Gastroesophageal sphincter (tissue), 3 donors: ENCODE data around the gene TARS2.

ENCODE experiments used
- EP300 ChIP-seq: sonication (generic); formaldehyde crosslinking; IDR thresholded peaks from one replicate; pipeline ENCODE4 v1.6.1; 2017; ENCODE audit warnings: antibody characterized with exemption, mild to moderate bottlenecking
- POLR2A ChIP-seq, 2 donors: fragments of 450-650 bp; IDR thresholded peaks; one replicate each; pipeline ENCODE4 v1.6.1; 2017; ENCODE audit warnings: antibody characterized with exemption in 2 of 2, mild to moderate bottlenecking in 2 of 2, moderate library complexity in 1 of 2
- TF ChIP-seq, protein P1 (sequence below), 4 experiments: fragments of 200-600 bp in 2 of 4; fragments of 450-650 bp in 2 of 4; sonication (generic) in 1 of 4; IDR thresholded peaks; one replicate each; pipeline ENCODE4 v1.5.1; 2017 to 2019; ENCODE audit warnings: antibody characterized with exemption in 4 of 4, mild to moderate bottlenecking in 2 of 4, moderate library complexity in 2 of 4

DNA sequence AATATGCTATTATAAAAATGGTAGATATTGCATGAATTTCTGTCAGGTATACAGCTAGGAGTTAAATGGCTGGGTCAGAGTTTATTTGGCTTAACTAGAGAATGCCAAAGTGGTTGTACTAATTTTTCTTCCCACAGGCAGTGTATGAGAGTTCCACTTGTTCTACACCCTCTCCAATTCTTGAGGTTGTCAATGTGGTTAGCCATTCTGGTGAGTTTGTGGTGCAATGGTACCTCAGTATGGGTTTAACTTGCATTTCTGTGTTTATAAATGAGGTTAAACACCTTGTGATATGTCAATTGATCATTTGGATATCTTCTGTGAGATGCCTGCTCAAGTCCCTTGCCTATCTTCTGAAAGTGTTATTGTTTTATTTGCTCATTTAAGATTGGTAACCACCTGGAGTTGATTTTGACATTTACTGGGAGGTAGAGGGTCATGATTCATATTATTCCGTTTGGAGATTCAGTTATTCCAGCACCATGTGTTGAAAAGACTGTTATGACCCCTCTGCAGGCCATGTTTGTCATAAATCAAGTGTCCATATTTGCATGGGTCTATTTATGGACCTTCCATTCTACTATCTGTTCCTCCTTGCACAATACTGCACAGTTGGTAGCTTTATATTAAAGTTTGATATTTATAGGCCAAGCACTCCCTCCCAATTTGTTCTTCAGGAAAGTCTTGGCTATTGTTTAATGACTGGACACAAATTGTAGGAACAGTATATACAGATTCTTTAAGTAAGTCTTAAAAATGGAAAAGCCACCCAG lies 34.2 kb downstream of the TARS2 start:
- no peak for TF ChIP-seq POLR2A (IDR thresholded peaks at IDR 0.05)
- TF ChIP-seq, protein P1, sequence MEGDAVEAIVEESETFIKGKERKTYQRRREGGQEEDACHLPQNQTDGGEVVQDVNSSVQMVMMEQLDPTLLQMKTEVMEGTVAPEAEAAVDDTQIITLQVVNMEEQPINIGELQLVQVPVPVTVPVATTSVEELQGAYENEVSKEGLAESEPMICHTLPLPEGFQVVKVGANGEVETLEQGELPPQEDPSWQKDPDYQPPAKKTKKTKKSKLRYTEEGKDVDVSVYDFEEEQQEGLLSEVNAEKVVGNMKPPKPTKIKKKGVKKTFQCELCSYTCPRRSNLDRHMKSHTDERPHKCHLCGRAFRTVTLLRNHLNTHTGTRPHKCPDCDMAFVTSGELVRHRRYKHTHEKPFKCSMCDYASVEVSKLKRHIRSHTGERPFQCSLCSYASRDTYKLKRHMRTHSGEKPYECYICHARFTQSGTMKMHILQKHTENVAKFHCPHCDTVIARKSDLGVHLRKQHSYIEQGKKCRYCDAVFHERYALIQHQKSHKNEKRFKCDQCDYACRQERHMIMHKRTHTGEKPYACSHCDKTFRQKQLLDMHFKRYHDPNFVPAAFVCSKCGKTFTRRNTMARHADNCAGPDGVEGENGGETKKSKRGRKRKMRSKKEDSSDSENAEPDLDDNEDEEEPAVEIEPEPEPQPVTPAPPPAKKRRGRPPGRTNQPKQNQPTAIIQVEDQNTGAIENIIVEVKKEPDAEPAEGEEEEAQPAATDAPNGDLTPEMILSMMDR (IDR thresholded peaks at IDR 0.05), result no peak
- TF ChIP-seq EP300, result no peak
